Prostate gland (tissue), 2 donors: ENCODE measurements around the gene ATXN1. TPM values are rescaled to one million over a fixed set of nuclear protein-coding genes. Genes with fewer than 3 reads are reported as not detected.
A peak's percentile ranks its signal among the peaks of the same experiment; 100 is the strongest.

Source experiments
- DNase-seq: peaks from one replicate; pipeline ENCODE4 v3.0.0-alpha.2; 2019; ENCODE audit warnings: low spot score
- H3K27ac ChIP-seq, 2 donors: fragments of 200-600 bp; sonication (generic); 2 replicates each; pipeline ENCODE4 v1.5.1; 2017 to 2019
- H3K27me3 ChIP-seq: fragments of 200-600 bp; sonication (generic); replicated peaks from 2 replicates; pipeline ENCODE4 v1.5.1; 2019; ENCODE audit not compliant: insufficient read depth
- H3K36me3 ChIP-seq, 2 donors: fragments of 200-600 bp; sonication (generic); 1 replicate in 1 of 2; 2 replicates in 1 of 2; pipeline versions ENCODE4 v1.5.1 to v1.8.1; 2017 to 2019
- H3K4me1 ChIP-seq: fragments of 200-600 bp; sonication (generic); replicated peaks from 2 replicates; pipeline ENCODE4 v1.5.1; 2019
- H3K4me3 ChIP-seq, 2 donors: fragments of 200-600 bp; sonication (generic); 2 replicates each; pipeline ENCODE4 v1.5.1; 2017 to 2019
- H3K9me3 ChIP-seq: fragments of 200-600 bp; sonication (generic); 2 replicates; pipeline ENCODE4 v1.5.1; 2017
- CTCF ChIP-seq, 4 experiments: fragments of 200-600 bp in 2 of 4; fragments of 450-650 bp in 2 of 4; sonication (generic) in 2 of 4; IDR thresholded peaks; 1 replicate in 3 of 4; 2 replicates in 1 of 4; pipeline ENCODE4 v1.5.1; 2016 to 2019; ENCODE audit warnings: antibody characterized with exemption in 4 of 4, mild to moderate bottlenecking in 2 of 4, moderate library complexity in 2 of 4
- POLR2A ChIP-seq: fragments of 450-650 bp; IDR thresholded peaks from one replicate; pipeline ENCODE4 v1.6.1; 2016; ENCODE audit warnings: antibody characterized with exemption, mild to moderate bottlenecking
- POLR2AphosphoS5 ChIP-seq: sonication (generic); formaldehyde crosslinking; IDR thresholded peaks from one replicate; pipeline ENCODE4 v1.6.1; 2017; ENCODE audit warnings: antibody characterized with exemption
- WGBS: methylation state at CpG from one replicate; pipeline ENCODE4 v1.1.5; 2018; 5-methylcytosine and 5-hydroxymethylcytosine counted together
- intact Hi-C: fragments of 100-400 bp; cut with DNase I; formaldehyde crosslinking; loops from one replicate; pipeline ENCODE4 v1.14.2; 2022
- total RNA-seq, 2 donors: library from RNA; depleted of rRNA; stranded (reverse); fragments of >200 nt; gene quantifications; one replicate each; pipeline ENCODE4 v1.1.0, GENCODE V29; 2016

Gene ATXN1
- total RNA-seq, 2 donors from 2014 or later, result 28.5 to 89.0 TPM

- intact Hi-C loops, result loop anchor here (10.0 kb wide), 2 partner anchors 445 to 565 kb away; no protein-coding TSS in a partner anchor
- no peak overlapping the region for H3K27ac ChIP-seq
- H3K36me3 ChIP-seq, result no peaks in the 10 kb centered on the region
- no peak for TF ChIP-seq CTCF (IDR thresholded peaks at IDR 0.05)
- no peak for TF ChIP-seq POLR2AphosphoS5
- TF ChIP-seq POLR2A, result no peak
- WGBS, result 47% methylated on average over 9 of the region's 9 CpGs
- no peak overlapping the region for H3K4me3 ChIP-seq
- H3K27me3 ChIP-seq, result no peaks in the 10 kb centered on the region
- H3K9me3 ChIP-seq, result no peaks in the 10 kb centered on the region
- DNase-seq, result peak; percentile 26
- H3K4me1 ChIP-seq, result no peaks in the 10 kb centered on the region
Observed at GRCh38 chr6:16519265-16520242, 241.7 kb downstream of the ATXN1 start.

- Histone ChIP-seq H3K9me3 (no peaks in the 10 kb centered on the region), H3K4me1 (peaks cover 4% of the 10 kb centered on the region), H3K4me3 (no peak overlapping the region), H3K27me3 (no peaks in the 10 kb centered on the region), H3K36me3 (no peaks in the 10 kb centered on the region), H3K27ac (no peak overlapping the region)
- TF ChIP-seq POLR2AphosphoS5 (no peak), CTCF (IDR thresholded peaks at IDR 0.05) (no peak), POLR2A (no peak)
- 74% methylated on average over 5 of the region's 5 CpGs for WGBS
- DNase-seq, result no peak
- intact Hi-C loops, result loop anchor here (10.0 kb wide), 2 partner anchors 447 to 567 kb away; no protein-coding TSS in a partner anchor
Observed at GRCh38 chr6:16518265-16518664, 243.0 kb downstream of the ATXN1 start.

- H3K9me3 ChIP-seq, result no peaks in the 10 kb centered on the region
- DNase-seq, result no peak
- TF ChIP-seq POLR2A, result no peak
- TF ChIP-seq POLR2AphosphoS5, result no peak
- TF ChIP-seq CTCF (IDR thresholded peaks at IDR 0.05), result peak in 3 of 4 experiments; percentile 44 to 52 (median 51)
- H3K27ac ChIP-seq, result no peak overlapping the region
- intact Hi-C loops, result loop anchor here (10.0 kb wide), 2 partner anchors 451 to 571 kb away; no protein-coding TSS in a partner anchor
- H3K4me1 ChIP-seq, result peaks cover 8% of the 10 kb centered on the region
- no peak overlapping the region for H3K4me3 ChIP-seq
- WGBS, result 15% methylated on average over 8 of the region's 8 CpGs
- no peaks in the 10 kb centered on the region for H3K36me3 ChIP-seq
- no peaks in the 10 kb centered on the region for H3K27me3 ChIP-seq
Observed at GRCh38 chr6:16514249-16514648, 247.0 kb downstream of the ATXN1 start.

GRCh38 chr6:16512544-16513290 lies 248.5 kb downstream of the ATXN1 start:
- Histone ChIP-seq H3K4me1 (peaks cover 8% of the 10 kb centered on the region), H3K9me3 (no peaks in the 10 kb centered on the region), H3K27ac (peak overlapping the region in 1 of 2 donors; percentile 36), H3K4me3 (no peak overlapping the region), H3K27me3 (no peaks in the 10 kb centered on the region), H3K36me3 (no peaks in the 10 kb centered on the region)
- no peak for TF ChIP-seq CTCF (IDR thresholded peaks at IDR 0.05)
- TF ChIP-seq POLR2AphosphoS5, result no peak
- no peak for TF ChIP-seq POLR2A
- 49% methylated on average over 6 of the region's 6 CpGs for WGBS
- DNase-seq, result no peak
- intact Hi-C loops, result loop anchor here (10.0 kb wide), 2 partner anchors 452 to 572 kb away; no protein-coding TSS in a partner anchor
